HG02610 (cell line): ENCODE measurements around the gene UBE4A.
"Not testable (repeated sequence)": the region's sequence is repeated elsewhere in the genome, so short reads cannot be mapped to it uniquely, and the experiment has no call there.

Source experiments
- ATAC-seq: cut with Tn5 transposase; IDR thresholded peaks from one replicate; pipeline ENCODE4 v1.9.1; 2021; ENCODE audit warnings: mild to moderate bottlenecking, moderate library complexity; ENCODE audit not compliant: unreplicated experiment

The UBE4A gene

GRCh38 chr11:118398791-118399559, 39.6 kb downstream of the UBE4A start:
- ATAC-seq, result no peak

GRCh38 chr11:118401151-118401879, 41.9 kb downstream of the UBE4A start, which contains the start of gene ATP5MG:
Gene ATP5MG, plus strand, starts transcription at chr11:118401606. Its CDS starts 60 bp downstream, at chr11:118401666.
- no peak for ATAC-seq

- ATAC-seq, result no peak
These were observed 42.6 kb downstream of the UBE4A start for GRCh38 chr11:118401880-118402590.

GRCh38 chr11:118402594-118402993, 43.2 kb downstream of the UBE4A start:
- ATAC-seq, result not testable (repeated sequence)

GRCh38 chr11:118406599-118407166, 47.3 kb downstream of the UBE4A start:
- no peak for ATAC-seq

- ATAC-seq, result no peak
These were observed 50.8 kb downstream of the UBE4A start for GRCh38 chr11:118410055-118410745.

- no peak for ATAC-seq
These were observed 52.1 kb downstream of the UBE4A start for GRCh38 chr11:118411530-118411929.

- no peak for ATAC-seq
These were observed 53.5 kb downstream of the UBE4A start for GRCh38 chr11:118412921-118413320.

GRCh38 chr11:118415062-118415738, 55.8 kb downstream of the UBE4A start:
- no peak for ATAC-seq

GRCh38 chr11:118415739-118416068, 56.3 kb downstream of the UBE4A start:
- no peak for ATAC-seq

- ATAC-seq, result not testable (repeated sequence)
These were observed 57.5 kb downstream of the UBE4A start for GRCh38 chr11:118416900-118417299.

GRCh38 chr11:118417801-118418200, 58.4 kb downstream of the UBE4A start:
- no peak for ATAC-seq

GRCh38 chr11:118418766-118419165, 59.4 kb downstream of the UBE4A start:
- no peak for ATAC-seq

GRCh38 chr11:118427707-118428106, 68.3 kb downstream of the UBE4A start:
- no peak for ATAC-seq

GRCh38 chr11:118430956-118431355, 71.6 kb downstream of the UBE4A start:
- ATAC-seq, result no peak

GRCh38 chr11:118434123-118434552, 74.7 kb downstream of the UBE4A start:
- no peak for ATAC-seq

GRCh38 chr11:118434553-118435289, 75.3 kb downstream of the UBE4A start:
- no peak for ATAC-seq

- peak; percentile 18 for ATAC-seq
These were observed 76.0 kb downstream of the UBE4A start for GRCh38 chr11:118435290-118435892.
